CD4-positive, alpha-beta T cell treated with Interleukin-2 at 100 ng/mL for 4 hours (primary cell): ENCODE results near the gene CAPN11.

ENCODE experiments used
- DNase-seq: peaks from one replicate; pipeline ENCODE4 v3.0.0-alpha.2; 2020; ENCODE audit warnings: low spot score

CAPN11 gene

DNA sequence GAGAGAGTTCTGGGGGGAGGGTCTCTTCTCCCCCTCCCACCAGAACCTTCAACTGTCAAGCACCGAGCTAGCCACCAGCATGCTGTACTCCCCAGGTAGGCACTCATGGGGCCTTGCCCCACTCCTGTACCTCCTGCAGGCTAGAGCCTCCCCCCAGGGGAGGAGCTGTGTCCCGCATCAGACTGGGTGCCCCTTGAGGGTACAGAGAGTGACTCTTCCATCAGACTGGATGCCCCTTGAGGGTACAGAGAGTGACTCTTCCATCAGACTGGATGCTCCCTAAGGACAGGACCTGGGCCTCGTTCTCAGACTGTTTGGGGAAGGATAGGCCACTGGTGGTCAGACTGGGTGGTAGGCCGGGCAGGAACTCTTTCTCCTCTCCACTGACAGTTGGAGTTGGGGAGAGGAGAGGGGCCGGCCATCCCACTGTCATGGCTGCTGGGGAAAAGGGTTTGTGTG, at the start of gene CAPN11:
Gene CAPN11, plus strand, starts transcription at position 51 of the 459 bp plus-strand sequence. Its CDS starts 29 bp downstream, at position 80.
- no peak for DNase-seq

DNA sequence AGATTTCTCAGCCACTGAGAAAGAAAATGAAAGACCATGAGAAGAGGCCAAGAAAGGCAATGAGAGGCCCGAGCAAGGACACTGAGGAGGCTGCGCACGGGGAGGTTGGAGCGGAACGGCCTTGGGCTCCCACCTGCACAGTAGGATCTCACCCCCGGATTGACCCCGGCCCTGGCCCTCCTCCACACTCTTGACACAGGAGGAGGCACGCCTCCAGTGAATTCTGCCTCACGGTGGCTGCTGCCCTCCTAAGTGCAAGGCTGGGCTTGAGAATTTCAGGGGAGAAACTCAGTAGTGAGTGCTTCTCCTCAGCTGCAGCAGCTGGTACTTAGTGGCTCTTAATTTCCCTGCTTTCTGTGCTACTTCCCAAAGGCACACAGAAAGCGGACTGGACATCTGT, 49.4 kb upstream of the CAPN11 start:
- no peak for DNase-seq

GRCh38 chr6:44110005-44110676, 48.5 kb upstream of the CAPN11 start:
- no peak for DNase-seq

DNA sequence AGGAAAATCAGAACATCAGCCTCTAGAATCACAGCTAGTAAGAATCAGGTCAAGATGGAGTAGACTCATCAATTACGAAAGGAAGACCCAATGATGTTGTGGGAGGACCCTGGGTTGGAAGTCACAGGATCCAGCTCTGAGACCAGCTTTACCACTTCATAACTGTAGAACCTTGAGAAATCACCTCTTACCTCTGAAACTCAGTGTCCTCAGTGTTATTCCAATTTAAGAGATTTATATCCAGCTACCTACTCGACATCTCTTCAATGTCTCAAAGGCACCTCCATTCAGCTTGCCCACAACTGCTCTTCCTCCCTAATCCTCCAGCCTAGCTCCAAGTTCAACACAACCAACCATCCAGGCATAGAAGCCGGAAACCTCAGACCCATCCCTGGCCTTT, 47.7 kb upstream of the CAPN11 start:
- DNase-seq = no peak

- DNase-seq = no peak
Observed at GRCh38 chr6:44111434-44112417, 46.9 kb upstream of the CAPN11 start.

GRCh38 chr6:44113414-44113813, 45.2 kb upstream of the CAPN11 start:
- DNase-seq = no peak

- DNase-seq = no peak
Observed at GRCh38 chr6:44115866-44116265, 42.8 kb upstream of the CAPN11 start.

GRCh38 chr6:44116641-44117382, 41.8 kb upstream of the CAPN11 start:
- no peak for DNase-seq

DNA sequence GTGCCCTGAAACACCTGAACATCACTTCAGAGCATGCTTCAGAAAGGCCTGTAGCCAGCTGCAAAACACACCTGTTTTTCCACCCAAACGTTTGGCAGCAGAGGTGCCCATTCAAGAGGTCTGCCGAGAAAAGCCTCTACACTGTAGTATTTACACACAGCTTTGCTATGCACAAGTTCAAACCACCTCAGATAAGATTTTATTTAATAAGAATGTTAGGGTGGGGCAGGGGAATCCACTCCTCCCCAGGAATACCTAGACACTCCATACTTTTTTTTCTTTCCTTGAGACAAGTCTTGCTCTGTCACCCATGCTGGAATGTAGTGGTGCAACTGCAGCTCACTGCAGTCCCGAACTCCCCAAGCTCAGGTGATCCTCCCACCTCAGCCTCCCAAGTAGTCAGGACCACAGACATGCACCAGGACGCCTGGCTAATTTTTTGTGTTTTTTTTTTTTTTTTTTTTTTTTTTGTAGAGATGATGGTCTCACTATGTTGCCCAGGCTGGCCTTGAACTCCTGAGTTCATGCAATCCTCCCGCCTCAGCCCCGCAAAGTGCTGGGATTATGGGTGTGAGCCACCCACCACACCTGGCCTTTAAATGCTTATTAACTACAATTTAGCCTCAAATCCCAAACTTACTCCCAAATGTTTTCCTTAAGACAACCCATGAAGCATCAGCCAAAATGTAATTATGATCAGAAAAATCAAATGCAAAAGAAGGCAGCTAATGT, 41.1 kb upstream of the CAPN11 start:
- no peak for DNase-seq

DNA sequence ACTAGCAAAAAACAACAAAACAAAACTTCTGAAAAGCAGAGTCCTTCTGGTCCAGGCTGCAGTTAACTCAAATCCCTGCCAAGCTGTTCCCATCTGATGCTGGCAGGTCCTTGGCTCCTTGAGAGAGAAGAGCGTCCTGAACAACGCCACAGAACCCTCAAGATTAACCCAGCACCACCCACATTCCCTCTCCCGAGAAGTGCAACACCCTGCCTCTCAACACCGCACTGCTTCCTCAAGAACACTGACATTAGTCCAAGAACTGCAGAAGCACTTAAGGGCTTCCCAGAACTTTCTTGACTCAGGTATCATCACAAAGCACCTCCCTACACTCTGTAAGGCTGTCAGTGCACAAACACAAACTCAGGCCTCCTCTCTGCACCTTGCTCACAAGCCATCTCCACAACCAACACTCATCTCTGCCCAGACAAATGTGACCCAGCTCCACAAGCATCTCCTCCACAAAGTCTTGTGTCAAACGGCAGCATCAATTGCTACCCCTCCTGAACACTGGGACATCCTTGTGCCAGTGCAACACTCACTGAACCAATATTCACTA, 38.8 kb upstream of the CAPN11 start:
- DNase-seq = no peak

DNA sequence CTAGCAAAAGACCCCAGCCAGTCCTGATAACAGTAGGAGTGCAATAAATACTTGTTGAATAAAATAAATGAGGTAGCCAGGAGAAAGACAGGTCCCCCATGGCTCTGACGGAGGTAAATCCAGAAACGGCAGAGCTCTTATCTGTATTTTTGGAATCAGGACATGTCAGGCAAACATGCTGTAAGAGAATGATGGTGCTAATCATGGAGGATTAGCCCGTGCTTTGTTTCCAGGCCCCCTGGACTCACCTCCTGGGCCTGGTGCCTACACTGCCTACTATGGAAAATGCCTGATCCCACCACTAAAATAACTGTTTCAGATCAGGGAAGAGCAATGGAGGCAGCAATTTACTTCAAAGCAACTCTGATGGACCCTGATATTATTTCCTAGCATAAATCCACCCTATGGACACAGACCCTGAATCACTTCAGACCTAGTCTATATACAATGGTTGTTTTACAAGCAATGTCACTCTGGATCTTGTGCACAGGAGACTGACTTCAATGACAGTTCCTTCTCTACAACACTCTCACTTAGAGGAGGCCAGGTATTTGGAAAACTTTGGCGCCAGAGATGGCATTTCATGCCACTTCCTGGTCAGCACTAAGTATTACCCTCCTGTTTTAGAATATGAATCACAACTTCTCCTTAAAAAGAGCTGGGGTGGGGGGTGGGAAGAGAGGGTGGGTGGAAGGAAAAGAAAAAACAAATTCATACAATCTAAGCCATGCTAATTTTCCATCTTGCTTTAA, 37.8 kb upstream of the CAPN11 start:
- DNase-seq = no peak

DNA sequence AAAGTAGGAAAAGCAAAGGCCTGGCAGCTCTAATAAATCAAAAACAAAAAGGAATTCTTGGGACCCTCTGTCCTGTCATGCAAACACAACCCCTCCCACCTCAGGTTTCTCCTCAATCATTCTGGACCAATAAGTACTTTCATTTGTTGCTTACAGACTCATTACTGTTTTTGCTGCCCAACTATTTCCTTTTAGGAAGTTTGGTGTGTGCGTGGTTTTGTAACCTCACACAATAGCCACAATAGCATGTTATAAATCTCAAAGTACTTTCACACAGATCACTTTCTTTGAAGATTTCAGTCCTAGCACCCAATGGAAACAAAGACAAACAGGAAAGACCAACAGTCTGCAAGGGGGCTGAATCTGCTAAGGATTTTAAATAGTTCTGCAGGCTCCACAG, 35.8 kb upstream of the CAPN11 start:
- peak; percentile 27 for DNase-seq

DNA sequence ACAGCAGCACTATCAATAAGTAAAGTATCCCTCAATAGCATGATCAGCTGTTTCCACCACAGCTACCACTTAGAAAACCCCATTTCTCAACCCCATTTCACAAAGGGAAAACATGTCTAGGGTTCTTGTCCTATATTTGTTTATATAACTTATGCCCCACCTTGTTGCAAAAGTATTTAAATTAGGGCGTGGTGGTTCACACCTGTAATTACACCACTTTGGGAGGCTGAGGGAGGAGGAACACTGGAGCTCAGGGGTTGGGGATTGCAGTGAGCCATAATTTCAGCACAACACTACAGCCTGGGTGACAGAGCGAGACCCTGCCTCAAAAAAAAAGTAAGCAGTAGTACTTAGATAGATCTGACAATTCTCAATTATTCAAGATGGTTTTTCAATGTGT, 35.1 kb upstream of the CAPN11 start:
- no peak for DNase-seq

GRCh38 chr6:44126320-44127149, 32.1 kb upstream of the CAPN11 start:
- peak; percentile 66 for DNase-seq

DNA sequence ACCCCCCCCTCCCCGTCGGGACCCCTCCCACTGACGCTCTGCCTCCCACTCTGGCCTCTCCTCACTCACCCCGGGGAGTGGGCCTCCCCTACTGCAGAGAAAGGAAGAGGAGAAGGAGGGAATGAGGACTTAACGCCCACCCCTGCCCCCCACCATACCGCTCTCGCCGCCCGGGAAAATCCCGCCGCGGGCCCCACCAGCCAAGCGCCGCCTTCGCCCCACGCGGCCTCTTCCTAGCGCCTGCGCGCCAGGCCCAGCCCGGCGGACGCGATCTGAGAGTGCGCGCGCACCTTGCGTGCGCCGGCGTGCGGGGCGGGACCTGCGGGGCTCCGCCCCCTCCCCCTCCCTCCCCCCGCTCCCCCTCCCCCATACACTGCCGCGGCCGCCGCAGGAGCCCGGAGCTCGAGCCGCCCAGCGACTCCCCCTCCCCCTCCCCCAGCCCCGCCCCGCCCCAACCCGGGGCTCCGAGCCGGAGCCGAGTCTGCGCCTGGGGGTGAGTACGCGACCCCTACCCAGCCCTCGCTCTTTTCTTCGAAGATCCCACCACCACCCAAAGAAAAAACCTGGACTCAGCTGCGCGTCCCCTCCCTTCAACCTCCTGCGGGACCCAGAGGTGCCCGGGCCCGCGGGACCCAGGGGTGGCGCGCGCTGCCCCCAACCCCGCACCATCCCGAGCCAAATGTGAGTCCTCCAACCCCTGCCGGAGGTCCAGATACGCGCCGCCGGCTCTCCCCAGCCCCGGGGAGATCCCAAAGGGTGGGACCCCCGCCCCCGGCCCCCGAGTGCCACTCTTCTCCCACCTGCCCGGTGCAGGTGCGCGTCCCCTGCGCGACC, 31.2 kb upstream of the CAPN11 start, which contains the start of the genes MRPL14 and TMEM63B:
Gene MRPL14, minus strand, starts transcription at position 267 of the 834 bp plus-strand sequence. CDS start 10,841 bp downstream, outside the sequence.
Gene TMEM63B, plus strand, starts transcription at position 369 of the 834 bp plus-strand sequence. CDS start 7,031 bp downstream, outside the sequence.
- DNase-seq = peak; percentile 89

DNA sequence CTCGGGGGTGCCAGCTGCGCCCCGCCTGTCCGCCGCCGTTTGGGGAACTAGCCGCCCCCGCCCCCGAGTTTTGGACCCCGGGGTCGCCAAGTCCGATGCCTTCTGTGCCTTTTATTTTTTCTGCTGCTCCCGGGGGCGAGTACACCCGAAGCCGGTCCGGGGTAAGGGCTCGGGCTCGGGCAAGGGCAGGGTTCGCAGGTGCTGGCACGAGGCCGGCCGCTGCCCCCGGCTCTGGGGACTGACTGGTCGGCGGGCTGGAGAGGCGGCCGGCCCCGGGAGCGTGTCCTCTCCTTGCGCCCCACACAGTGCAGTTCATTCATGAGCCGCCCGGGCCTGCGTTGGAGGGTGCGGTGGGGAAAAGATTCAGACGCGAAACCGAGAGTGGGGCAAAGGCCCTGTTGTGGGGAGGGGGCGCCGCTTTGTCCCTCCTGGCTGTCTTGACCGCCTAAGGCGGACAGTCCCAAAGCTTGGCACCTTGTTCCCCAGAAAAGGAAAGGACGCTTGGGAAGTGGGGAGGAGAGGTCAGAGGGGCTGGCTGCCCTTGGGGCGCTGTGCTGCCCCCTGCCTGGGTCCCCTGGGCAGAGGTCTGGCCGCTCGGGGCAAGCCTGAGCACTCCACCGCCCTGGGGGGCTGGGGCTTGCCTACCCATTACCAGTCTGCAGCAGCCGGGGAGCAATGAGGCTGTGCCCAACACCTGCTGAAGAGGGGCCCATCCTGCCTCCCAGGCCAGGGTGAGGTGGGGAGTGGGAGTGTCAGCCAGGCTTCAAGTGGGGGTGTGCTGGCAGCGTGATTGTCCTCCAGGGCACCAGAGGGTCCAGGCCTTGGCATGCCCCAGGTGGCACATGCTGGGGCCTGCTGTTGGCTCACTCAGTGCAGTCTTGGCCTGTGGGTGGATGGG, 30.4 kb upstream of the CAPN11 start:
- no peak for DNase-seq

DNA sequence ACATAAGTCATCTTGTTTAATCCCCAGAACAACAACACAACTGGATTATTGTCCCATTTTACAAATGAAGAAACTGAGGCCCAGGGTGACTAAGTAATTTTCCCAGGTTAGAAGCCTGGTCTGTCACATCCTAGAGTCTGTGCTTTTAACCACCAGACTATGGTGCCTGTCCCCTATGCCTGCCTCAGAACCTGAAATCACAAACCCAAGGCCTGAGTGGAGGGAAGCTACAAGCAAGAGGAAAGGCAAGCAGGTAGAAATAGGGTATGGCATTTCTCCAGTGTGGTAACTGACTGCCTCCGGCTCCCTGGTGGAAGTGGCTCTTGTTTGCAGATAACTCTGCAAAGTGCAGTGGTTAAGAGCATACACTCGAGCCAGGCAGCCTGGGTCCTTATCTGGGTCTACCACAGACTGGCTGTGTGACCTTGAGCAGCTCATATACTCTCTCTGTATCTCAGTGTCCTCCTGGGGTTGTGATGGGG, 28.7 kb upstream of the CAPN11 start:
- no peak for DNase-seq
